Activated effector memory CD4-positive, alpha-beta T cell treated with Interleukin-2 at 50 U/mL for 16 hours (primary cell): Measurements from ENCODE around the gene MTCL1.

Source experiments
- DNase-seq: peaks from one replicate; pipeline ENCODE4 v3.0.0-alpha.2; 2020

The MTCL1 gene

DNA sequence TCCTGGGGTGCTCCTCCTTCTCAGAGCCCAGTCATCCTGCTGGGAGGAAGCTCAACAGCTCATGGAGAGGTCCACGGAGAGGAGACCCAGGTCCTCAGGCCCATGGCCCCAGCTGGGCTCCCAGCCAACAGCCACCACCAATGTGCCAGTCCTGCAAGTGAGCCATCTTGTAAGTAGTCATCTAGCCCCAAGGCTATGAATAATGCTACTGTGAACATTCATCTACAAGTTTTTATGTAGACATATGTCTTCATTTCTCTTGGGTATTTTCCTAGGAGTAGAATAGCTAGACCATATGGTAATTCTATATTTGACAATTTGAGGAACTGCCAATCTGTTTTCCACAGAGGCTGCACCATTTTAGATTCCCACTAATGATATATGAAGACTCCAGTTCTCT lies 166.1 kb downstream of the MTCL1 start:
- no peak for DNase-seq

DNA sequence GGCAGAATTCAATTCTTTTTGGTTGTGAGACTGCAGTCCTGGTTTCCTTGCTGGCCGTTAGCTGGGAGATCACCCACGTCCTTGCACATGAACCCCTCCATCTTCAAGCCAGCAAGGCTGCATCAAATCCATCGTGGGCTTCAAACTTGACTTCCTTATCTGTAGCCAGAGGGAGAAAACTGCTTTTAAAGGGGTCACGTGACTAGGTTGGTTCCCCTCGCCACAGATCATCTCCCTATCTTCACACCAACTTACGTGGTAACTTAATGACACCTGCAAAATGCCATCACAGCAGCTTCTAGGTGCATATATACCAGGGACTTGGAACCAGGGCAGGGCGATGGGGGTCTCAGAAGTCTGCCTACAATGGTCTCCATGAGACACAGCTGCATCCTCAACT lies 169.5 kb downstream of the MTCL1 start:
- DNase-seq, result no peak

DNA sequence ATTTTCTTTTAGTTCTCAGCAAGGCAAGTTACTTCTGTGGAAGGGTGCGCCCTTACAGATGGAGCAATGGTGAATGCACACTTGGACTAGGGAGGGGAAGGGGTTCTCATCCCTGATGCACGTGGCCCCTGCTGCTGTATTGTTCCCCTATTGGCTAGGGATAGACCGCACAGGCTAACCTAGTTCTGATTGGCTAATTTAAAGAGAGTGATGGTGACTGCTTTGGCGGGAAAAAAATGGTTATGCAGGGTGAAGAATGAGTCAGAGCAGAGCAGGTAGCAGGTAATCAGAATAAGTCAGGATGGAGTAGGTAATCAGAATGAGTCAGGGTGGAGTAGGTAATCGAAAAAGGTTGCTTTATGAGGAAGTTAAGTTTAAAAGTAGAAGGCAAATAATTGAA lies 171.5 kb downstream of the MTCL1 start:
- DNase-seq, result no peak

DNA sequence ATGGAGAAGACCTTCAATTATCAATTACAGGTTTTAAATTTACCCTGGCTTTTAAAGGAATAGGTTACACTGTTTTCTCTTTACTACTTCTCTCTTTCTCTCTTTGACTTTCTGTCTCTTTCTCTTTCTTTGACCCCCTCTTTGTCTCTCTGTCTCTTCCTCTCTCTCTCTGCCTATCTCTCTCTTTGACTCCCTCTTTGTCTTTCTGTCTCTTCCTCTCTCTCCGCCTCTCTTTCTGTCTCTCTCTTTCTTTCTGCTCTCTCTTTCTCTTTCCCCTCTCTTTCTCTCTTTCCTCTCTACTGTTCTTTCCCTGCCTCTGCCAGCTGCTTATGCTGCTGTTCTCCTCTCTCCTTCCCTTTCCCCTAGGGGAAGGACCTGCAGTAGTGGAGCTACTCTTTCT lies 175.7 kb downstream of the MTCL1 start:
- DNase-seq, result no peak
